Mucosa of stomach (tissue), 1 donor: ENCODE data around the gene MSANTD7.
"Not testable (repeated sequence)": the region's sequence is repeated elsewhere in the genome, so short reads cannot be mapped to it uniquely, and the experiment has no call there.

Experiments used
- H3K27me3 ChIP-seq: one replicate; pipeline ENCODE4 v1.7.0; 2013; ENCODE audit warnings: mild to moderate bottlenecking, low read length; ENCODE audit not compliant: control insufficient read depth, insufficient read depth
- H3K36me3 ChIP-seq: one replicate; pipeline ENCODE4 v1.7.0; 2013; ENCODE audit warnings: low read length; ENCODE audit not compliant: control insufficient read depth, insufficient read depth
- H3K4me1 ChIP-seq: one replicate; pipeline ENCODE4 v1.7.0; 2013; ENCODE audit warnings: mild to moderate bottlenecking, low read length; ENCODE audit not compliant: control insufficient read depth, insufficient read depth
- H3K4me3 ChIP-seq: one replicate; pipeline ENCODE4 v1.7.0; 2013; ENCODE audit warnings: low read length
- H3K9ac ChIP-seq: one replicate; pipeline ENCODE4 v1.7.0; 2013; ENCODE audit warnings: mild to moderate bottlenecking, low read length, moderate library complexity
- H3K9me3 ChIP-seq: one replicate; pipeline ENCODE4 v1.7.0; 2013; ENCODE audit warnings: mild to moderate bottlenecking, low read length, moderate library complexity; ENCODE audit not compliant: control insufficient read depth
- donor health status: Pancreatic carcinoma.

Gene MSANTD7, protein sequence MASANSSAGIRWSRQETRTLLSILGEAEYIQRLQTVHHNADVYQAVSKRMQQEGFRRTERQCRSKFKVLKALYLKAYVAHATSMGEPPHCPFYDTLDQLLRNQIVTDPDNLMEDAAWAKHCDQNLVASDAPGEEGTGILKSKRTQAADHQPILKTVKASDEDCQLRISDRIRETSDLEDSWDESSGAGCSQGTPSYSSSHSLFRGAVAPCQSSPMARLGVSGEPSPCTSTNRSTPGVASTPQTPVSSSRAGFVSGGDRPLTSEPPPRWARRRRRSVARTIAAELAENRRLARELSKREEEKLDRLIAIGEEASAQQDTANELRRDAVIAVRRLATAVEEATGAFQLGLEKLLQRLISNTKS

DNA sequence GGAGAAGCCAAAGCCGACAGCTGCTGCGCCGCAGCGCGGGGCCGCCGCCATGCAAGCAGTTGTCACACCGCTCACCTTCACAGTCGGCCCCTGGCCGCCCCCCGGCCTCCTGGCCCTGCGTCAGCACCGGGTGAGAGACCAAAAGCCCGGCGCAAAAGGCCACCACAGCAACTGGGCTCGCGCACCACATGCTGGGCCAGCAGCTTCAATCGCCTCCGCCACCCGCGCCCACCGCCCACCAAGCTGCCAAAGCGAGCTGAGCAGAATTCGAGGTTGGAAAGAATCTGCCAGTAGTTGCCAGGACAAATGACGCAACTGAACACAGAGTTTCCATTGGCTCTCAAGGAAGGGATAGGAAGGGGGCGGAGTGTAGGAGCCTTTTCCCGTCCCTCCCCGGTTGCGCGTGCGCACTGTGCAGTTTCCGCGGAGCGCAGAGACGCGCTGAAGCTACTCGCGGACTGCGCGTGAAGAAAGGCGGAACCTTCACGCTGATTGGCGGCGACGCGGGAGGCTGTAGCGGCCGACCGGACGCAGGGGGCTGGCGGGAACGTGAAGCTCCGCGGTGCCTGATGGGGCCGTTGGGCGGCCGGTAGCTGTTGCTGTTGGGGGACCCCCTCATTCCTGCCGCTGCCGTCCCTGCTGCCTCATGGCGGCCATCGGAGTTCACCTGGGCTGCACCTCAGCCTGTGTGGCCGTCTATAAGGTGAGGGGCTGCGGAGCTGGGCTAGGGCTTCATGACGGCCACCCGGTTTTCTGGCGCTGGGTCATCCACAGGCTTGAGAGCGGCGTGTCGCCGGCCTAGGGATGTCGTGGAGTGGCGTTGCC, at the start of gene MSANTD7, which contains the start of the genes CDNF and HSPA14:
Gene MSANTD7, plus strand, starts transcription at position 550 of the 825 bp plus-strand sequence. CDS start 3,979 bp downstream, outside the sequence.
Gene CDNF, minus strand, starts transcription at position 281 of the 825 bp plus-strand sequence. Its CDS starts 91 bp downstream, at position 190.
Gene HSPA14, plus strand, starts transcription at position 550 of the 825 bp plus-strand sequence. Its CDS starts 97 bp downstream, at position 647.
- Histone ChIP-seq H3K27me3 (no peaks in the 10 kb centered on the region), H3K9ac (peak within 1 kb of the TSS; percentile 94), H3K4me1 (peaks cover 14% of the 10 kb centered on the region), H3K36me3 (peaks cover 11% of the 10 kb centered on the region), H3K4me3 (peak within 1 kb of the TSS; percentile 82), H3K9me3 (no peaks in the 10 kb centered on the region)

DNA sequence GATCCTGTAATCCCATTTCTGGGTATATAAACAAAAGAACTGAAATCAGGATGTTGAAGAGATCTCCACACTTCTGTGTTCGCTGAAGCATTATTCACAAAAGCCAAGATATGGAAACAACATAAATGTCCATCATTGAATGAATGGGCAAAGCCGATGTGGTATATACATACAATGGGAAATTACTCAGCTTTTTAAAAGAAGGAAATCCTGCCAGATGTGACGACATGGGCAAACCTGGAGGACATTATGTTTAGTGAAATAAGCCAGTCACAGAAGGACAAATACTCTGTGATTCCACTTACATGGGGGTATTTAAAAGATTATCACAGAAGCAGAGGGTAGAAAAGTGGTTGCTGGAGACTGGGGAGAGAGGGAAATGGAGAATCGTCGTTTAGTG, 39.5 kb upstream of the MSANTD7 start:
- no peaks in the 10 kb centered on the region for H3K36me3 ChIP-seq
- H3K9ac ChIP-seq: no peak overlapping the region
- H3K4me1 ChIP-seq: no peaks in the 10 kb centered on the region
- no peak overlapping the region for H3K4me3 ChIP-seq
- no peaks in the 10 kb centered on the region for H3K27me3 ChIP-seq
- no peaks in the 10 kb centered on the region for H3K9me3 ChIP-seq

DNA sequence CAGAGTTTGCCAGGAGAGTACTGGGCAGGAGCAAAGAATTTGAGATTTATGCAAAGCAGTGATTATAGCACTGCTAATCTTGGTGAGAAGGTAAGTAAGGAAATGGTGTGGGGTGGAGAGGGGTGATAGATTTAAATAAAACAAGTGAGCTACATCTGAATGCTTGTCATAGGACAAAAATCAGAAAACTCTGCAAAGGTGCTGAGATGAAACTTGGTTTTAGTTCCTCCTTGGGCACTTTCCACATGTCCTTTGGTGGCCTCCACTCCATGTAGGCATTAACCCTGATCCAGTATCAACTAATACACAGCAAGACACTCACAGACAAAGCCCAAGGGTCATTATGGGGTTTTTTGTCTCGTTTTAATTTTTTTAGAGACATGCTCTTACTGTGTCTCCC, 37.7 kb upstream of the MSANTD7 start:
- Histone ChIP-seq H3K4me1 (no peaks in the 10 kb centered on the region), H3K4me3 (no peak overlapping the region), H3K9ac (no peak overlapping the region), H3K36me3 (no peaks in the 10 kb centered on the region), H3K9me3 (no peaks in the 10 kb centered on the region), H3K27me3 (no peaks in the 10 kb centered on the region)

DNA sequence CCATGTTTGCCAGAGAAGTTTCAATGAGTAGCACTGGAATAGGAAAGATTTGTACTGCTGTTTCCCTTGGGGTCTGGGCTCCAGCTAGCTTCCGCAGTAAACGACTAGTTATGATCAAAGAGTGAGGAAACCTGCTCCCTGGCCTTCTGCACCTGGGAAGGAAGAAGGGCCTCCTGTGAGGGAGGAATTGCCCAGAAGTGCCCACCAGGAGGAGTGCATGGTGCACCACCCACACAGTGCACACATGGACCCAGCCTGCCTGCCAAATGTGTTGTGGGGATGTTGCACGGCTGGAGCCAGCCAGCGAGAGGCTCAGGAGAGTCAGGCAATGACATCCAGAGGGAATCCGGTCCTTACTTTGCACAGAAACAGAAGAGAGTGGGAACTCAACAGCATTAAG, 36.4 kb upstream of the MSANTD7 start:
- Histone ChIP-seq H3K4me3 (no peak overlapping the region), H3K27me3 (no peaks in the 10 kb centered on the region), H3K9me3 (no peaks in the 10 kb centered on the region), H3K4me1 (no peaks in the 10 kb centered on the region), H3K9ac (no peak overlapping the region), H3K36me3 (no peaks in the 10 kb centered on the region)

DNA sequence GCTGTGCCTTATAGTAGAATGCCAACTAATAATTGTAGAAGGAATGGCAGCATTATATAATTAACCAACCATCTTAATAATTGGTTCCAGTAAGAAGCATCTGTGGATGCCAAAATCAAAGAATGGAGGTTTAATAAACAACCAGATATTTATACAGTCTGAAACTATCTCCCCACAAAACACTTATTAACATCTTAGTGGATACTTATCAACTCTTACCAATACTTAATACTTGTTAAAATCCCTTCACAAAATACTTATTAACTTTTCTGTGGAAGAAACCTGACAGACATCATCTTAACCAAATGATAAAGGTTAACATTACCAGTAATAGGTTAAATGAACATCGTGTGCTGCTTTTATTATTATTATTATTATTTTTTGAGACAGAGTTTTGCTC, 34.3 kb upstream of the MSANTD7 start:
- Histone ChIP-seq H3K4me1 (no peaks in the 10 kb centered on the region), H3K36me3 (no peaks in the 10 kb centered on the region), H3K9ac (no peak overlapping the region), H3K9me3 (no peaks in the 10 kb centered on the region), H3K4me3 (no peak overlapping the region), H3K27me3 (no peaks in the 10 kb centered on the region)

DNA sequence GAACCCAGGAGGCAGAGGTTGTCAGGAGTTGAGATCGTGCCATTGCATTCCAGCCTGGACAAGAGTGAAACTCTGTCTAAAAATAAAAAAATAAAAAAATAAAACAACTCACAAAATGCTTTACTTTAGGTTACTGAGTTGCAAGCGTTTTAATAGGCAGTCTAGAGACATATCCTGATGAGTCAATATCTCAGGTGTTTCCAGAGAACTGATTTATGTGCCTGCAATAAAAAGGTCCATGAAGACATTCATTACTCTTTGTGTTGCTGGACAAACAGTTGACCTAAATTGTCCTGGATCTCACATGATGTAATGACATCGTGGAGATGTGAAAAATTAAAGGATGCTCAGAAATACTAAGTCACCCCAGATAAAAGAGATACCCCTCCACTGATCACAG, 31.8 kb upstream of the MSANTD7 start:
- Histone ChIP-seq H3K27me3 (no peaks in the 10 kb centered on the region), H3K4me1 (no peaks in the 10 kb centered on the region), H3K9ac (no peak overlapping the region), H3K36me3 (no peaks in the 10 kb centered on the region), H3K9me3 (no peaks in the 10 kb centered on the region), H3K4me3 (no peak overlapping the region)

DNA sequence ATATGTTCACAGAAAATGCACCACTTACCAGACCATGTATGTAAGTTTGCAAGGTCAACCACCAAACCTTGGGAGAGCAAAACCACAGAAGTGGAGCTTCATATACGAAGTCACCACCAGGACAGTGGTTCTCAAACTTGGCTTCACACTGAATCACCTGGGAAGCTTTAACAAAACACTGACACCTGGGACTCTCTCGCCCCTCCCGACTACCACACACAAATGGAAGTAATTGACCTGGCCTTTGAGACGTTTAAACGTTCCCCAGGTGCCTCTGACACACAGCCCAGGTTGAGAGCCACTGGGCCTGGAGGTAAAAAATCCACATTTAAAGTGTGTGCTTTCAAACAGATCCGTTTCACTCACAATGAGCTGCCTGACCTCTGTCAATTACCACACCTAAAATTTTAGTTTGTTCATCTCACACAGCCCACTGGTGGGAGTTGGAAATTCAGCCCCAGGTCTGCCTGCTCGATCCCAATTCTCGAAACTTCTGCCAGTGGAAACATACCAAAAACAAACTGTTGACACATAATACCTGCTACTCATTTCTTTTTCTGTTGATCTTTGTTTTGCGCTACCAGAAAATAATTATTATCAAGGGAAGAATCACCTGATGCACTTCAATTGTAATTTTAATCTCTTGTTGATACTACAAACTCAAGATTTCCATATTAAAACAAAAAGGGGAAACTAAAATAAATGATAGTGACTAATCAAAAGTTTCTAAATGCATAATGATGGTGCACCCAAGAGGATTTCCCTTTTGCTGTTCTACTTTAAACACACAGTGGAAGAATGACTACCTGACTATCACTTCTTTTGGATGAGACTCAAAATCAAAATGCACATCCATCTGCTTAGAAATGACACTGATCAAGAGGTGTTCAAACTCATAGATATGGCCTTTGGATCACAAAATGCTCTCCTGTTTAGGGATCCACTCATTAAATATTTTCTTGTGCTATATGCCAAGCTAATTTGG, 26.8 kb upstream of the MSANTD7 start:
- no peaks in the 10 kb centered on the region for H3K9me3 ChIP-seq
- no peaks in the 10 kb centered on the region for H3K4me1 ChIP-seq
- H3K4me3 ChIP-seq: no peak overlapping the region
- no peaks in the 10 kb centered on the region for H3K36me3 ChIP-seq
- H3K9ac ChIP-seq: no peak overlapping the region
- H3K27me3 ChIP-seq: no peaks in the 10 kb centered on the region

DNA sequence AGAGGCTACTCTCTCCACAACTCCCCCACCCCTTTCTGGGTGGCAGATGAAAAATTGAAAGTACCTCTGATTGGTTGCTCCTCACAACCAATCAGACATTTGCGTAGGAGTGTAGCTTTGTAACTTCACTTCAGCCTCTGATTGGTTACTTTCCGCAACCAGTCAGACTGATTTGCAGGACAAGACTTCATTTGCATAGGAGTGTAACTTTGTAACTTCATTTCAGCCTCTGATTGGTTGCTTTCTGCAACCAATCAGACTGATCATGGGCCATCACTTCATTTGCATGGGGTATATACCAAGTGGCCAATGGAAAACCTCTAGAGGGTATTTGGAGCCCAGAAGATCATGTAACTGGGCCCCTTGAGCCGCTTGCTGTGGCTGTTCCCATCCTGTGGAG, 25.8 kb upstream of the MSANTD7 start:
- no peaks in the 10 kb centered on the region for H3K4me1 ChIP-seq
- H3K4me3 ChIP-seq: no peak overlapping the region
- no peaks in the 10 kb centered on the region for H3K36me3 ChIP-seq
- no peak overlapping the region for H3K9ac ChIP-seq
- no peaks in the 10 kb centered on the region for H3K9me3 ChIP-seq
- H3K27me3 ChIP-seq: no peaks in the 10 kb centered on the region

DNA sequence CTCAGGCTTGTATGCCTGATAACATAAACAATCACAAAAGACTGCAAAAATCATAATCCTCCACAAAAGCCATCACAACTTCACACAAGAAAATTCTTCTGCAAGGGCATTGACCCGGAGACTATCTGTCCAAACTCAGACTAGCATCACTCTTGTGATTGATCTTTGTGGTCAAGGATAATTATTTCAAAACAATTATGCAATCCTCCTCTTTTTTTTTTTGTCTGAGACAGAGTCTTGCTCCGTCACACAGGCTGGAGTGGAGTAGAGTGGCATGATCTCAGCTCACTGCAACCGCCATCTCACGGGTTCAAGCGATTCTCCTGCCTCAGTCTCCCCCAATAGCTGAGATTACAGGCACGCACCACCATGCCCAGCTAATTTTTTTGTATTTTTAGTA, 22.4 kb upstream of the MSANTD7 start:
- no peaks in the 10 kb centered on the region for H3K27me3 ChIP-seq
- no peak overlapping the region for H3K4me3 ChIP-seq
- H3K36me3 ChIP-seq: no peaks in the 10 kb centered on the region
- H3K9me3 ChIP-seq: no peaks in the 10 kb centered on the region
- H3K4me1 ChIP-seq: no peaks in the 10 kb centered on the region
- H3K9ac ChIP-seq: no peak overlapping the region

DNA sequence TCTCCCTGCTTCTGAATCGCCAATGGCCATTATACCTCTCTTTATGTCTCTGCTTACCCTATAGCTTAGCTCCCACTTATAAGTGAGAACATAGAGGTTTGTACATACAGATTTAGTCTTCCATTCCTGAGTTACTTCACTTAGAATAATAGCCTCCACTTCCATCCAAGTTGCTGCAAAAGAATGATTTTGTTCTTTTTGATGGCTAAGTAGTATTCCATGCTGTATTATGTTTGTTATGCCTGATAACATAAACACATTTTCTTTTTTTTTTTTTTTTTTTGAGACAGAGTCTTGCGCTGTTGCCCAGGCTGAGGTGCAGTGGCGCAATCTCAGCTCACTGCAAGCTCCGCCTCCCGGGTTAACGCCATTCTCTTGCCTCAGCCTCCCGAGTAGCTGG, 21.4 kb upstream of the MSANTD7 start:
- not testable (repeated sequence) for H3K4me1 ChIP-seq, H3K36me3 ChIP-seq, H3K27me3 ChIP-seq, H3K4me3 ChIP-seq, H3K9ac ChIP-seq, H3K9me3 ChIP-seq

DNA sequence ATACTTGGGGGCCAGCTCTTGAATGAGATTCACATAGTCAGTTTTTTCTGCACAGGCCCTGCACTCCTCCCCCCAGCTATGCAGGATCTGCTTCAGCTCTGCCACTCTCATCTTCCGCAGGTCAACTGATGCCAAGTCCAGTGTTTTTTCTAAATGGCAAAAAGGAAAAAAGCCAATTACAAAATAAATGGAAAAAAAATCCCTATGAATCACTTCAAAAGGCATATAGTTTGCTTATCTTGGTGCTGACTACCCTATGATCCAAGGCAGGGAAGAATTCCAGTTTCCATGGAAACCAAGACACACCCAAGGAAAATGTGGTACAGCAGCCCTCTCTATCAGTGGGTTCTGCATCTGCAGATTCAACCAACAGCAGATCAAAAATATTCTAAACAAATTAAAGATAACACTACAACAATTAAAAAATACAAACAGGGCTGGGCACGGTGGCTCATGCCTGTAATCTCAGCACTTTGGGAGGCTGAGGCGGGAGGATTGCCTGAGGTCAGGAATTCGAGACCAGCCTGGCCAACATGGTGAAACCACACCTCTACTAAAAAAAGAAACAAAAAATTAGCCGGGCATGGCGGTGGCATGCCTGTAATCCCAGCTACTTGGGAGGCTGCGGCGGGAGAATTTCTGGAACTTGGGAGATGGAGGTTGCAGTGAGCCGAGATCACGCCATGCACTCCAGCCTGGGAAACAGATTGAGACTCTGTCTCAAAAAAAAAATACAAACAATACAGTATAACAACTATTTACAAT, 17.9 kb upstream of the MSANTD7 start:
- H3K27me3 ChIP-seq: no peaks in the 10 kb centered on the region
- no peaks in the 10 kb centered on the region for H3K36me3 ChIP-seq
- no peaks in the 10 kb centered on the region for H3K9me3 ChIP-seq
- H3K4me3 ChIP-seq: no peak overlapping the region
- H3K4me1 ChIP-seq: peaks cover 5% of the 10 kb centered on the region
- no peak overlapping the region for H3K9ac ChIP-seq
